GM21526 (cell line): ENCODE data around the gene APBB2.

Experiments
- ATAC-seq: cut with Tn5 transposase; IDR thresholded peaks from one replicate; pipeline ENCODE4 v1.9.1; 2021; ENCODE audit warnings: moderate library complexity; ENCODE audit not compliant: unreplicated experiment, low FRiP score

Gene APBB2

GRCh38 chr4:40953283-40954087 is 260.9 kb downstream of the APBB2 start:
- ATAC-seq = no peak

DNA sequence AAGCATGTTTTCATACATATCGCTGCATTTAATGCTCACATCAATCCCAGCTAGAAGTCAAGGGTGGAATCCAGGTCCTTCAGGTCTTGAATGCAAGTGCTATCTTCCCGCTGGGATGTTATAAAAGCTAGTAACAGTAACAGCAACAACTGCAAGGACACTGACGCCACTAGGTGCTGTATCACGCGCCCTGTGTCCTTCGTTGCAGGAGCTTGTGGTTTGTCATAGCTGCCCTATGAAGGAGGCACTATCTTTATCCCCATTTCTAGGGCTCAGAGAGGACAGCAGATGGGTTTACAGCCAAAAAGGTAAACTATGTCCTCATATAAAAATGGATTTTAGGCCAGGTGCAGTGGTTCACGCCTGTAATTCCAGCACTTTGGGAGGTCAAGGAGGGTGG is 261.7 kb downstream of the APBB2 start:
- ATAC-seq = no peak

GRCh38 chr4:40952217-40952616 is 262.1 kb downstream of the APBB2 start:
- no peak for ATAC-seq

GRCh38 chr4:40951026-40951425 is 263.3 kb downstream of the APBB2 start:
- ATAC-seq = no peak

DNA sequence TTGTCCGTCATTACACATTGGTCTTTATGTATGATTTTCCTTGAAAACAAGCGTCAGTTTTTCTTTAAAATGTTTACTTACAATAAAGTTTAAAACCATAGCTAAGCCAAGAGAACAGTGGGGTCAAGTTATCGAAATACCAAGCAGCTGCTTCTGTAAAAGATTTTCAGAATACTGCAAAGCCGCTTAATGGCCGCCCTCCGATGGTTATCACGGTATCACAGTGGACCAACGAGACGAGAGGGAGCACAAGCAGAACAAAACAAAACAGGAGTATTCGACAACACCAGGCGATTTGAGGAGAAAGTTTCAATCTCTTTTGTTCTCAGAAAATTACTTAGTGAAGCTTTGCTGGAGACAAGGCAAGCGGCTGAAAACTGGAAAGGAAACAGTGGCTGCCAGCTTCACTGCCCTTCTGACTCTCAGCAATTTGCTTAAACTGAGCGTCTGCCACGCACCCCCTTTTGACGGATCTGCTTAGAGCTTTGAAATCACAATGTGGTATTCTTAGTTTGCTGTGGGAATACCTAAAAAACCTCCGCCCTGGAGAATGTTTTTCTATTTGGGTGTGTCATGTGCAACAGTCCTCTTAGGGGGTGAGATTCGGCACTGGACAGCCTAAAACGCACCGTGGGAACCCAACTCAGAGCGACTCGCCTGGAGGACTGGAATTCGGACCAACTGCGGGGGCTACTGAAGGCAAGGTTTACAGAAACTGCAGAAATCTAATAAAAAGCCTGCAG is 264.8 kb downstream of the APBB2 start:
- no peak for ATAC-seq

DNA sequence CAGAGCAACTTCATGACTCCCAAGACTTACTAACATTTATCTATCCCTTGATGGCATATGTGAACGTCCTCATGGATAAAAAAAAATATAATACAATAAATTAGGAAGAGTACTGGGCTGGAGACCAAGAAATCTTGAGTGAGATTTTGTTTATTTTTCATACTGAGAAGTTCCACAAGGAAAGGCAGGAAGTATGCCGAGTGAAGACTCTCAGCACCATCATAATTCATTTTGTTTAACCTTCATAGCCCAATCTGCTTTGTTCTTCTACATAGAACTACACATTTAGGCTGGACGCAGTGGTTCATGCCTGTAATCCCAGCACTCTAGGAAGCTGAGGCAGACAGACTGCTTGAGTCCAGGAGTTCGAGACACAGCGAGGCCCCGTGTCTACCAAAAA is 266.3 kb downstream of the APBB2 start:
- ATAC-seq = no peak

GRCh38 chr4:40946652-40947051 is 267.7 kb downstream of the APBB2 start:
- ATAC-seq = no peak

DNA sequence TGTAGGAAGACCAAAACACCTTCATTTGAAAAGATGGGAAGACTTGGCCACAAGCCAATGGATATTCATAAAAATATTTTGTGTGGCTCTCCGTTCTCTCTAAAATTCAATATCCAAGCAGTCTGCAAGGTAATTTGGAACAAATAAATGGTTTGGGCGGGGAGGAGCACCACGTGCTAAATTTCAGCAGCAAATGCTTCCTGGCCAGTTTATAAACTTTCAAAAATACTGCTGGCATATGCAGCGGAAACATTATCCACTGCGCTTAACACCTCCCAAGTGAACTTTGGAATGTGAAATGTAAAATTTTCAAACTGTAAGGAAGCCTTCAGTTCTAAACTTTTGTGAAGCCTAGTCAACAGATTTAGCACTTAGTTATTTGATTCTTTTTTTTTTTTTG is 273.6 kb downstream of the APBB2 start:
- no peak for ATAC-seq

DNA sequence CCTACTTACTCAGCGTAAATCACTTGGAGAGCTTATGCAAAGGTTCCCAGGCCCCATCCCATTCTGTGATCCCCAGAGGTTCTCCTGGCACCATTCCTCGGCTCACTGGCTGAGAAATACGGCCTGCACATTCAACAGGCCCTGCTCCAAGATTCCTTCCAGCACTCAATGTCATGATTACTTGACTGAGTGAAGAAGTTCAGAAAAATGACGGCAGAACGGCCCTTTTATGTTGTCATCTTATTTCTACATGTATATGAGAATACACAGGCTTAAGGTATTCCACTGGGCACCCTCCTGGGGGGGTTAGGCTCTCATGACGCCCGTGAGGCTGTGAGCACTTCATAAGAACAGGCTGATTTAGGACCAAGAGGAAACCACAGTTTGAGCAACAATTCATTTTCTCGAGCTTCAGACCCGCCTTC is 274.0 kb downstream of the APBB2 start:
- no peak for ATAC-seq

DNA sequence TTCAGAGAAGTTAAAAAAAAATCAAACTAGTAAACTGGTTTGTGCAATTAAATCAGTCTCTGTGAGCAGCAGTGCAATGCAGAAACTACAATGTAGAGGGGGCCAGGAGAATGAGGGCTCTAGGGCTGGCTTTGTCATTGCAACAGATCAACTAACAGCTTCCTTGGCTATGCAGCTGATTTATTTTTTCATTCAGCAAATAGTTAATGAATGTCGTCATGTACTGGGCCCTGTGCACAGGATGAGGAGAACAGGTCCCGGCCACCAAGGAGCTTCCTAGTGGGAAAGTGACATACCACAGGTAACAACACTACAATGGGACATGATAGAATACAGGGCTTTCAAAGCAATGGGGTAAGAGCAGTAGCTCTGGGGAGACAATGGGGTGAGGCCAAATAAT is 274.5 kb downstream of the APBB2 start:
- ATAC-seq = no peak

DNA sequence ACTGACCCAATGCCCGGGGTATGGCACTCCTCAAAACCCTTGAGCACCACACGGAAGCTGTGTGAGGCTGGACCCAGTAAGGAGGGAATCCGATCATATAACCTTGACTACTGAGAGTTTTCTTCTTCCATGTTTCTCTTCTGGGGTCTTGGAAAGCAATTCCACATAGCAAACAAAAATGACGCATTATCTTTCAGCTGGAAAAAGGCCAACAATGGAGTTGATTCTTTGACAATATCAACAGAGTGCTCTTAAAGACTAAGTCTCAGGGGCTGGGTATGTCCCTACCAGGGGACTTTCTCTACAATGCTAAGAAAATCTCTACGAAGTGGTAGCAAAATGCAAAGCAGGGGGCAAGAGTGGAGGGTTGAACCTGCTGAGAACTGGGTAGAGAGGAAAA is 276.0 kb downstream of the APBB2 start:
- no peak for ATAC-seq

- ATAC-seq = no peak
Observed at GRCh38 chr4:40937140-40937725, 277.1 kb downstream of the APBB2 start.

DNA sequence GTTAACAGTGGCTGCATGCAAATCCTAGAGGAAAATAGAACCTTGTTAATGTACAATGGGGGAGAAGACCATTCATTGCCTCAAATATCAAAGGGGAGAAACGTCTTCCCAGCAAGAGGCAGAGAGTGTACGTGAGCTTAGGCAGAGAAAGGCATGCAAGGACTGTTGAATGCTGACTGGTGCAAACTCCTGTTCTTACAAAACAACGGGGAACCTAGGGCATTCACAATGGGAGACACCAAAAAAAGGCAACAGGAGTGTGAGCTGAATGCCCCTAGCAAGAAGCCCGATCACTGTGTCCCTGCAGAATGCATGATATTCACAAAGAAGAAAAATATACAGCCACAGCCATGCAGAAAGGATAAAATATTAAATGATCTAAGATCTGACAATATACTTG is 279.7 kb downstream of the APBB2 start:
- ATAC-seq = no peak

DNA sequence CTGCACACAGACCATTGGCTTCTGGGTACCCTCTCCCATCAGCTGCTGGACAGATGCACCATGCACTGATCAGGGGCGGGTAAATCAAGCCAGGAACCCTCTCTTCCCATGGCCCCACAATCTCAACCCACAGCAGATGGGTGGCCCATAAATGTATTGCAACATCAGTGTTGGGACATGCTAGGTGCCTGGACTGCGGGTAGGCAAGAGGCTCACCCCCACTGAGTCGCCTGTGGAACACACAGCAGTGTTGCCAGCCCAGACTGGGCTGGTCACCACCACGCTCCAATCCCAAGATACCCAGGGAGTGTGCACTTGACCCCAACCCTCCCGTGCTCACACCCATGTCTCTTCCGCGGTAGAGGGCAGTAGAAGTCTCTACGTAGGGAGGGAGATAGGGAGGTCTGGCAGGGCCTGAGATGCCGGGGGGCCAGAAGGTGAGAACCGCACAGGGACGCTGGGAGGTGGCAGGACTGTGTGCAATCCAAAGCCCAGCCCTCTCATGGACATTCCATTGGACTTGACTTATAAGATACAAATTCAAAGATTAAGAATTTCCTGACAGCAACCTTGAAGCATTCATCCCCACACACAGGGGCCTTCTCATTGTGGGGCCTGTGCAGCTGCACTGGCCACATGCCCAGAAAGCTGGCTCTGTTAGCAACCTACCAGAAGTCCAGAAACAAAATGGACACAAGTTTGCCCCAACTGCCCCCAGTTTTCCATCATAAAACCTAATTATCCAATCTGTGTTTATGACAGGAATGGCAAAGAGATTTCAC is 280.9 kb downstream of the APBB2 start:
- no peak for ATAC-seq

GRCh38 chr4:40931841-40932240 is 282.5 kb downstream of the APBB2 start:
- no peak for ATAC-seq

DNA sequence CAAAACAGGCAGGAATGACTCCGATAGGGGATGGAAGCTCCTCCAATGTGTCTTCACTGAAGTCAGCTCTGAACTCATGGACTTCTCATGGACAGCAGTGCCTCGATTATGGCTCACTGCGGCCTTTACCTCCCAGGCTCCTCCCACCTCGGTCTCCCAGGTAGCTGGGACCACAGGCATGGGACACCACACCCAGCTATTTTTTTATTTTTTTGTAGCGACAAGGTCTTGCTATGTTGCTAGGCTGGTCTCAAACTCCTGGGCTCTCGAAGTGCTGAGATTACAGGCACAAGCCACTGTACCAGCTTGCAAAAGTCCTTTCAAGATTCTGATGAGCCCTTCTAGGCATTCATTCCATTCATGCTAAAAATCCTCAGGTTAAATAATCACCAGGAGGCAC is 283.1 kb downstream of the APBB2 start:
- no peak for ATAC-seq

- ATAC-seq = no peak
Observed at GRCh38 chr4:40927074-40927473, 287.3 kb downstream of the APBB2 start.

- ATAC-seq = no peak
Observed at GRCh38 chr4:40924793-40925117, 289.6 kb downstream of the APBB2 start.

DNA sequence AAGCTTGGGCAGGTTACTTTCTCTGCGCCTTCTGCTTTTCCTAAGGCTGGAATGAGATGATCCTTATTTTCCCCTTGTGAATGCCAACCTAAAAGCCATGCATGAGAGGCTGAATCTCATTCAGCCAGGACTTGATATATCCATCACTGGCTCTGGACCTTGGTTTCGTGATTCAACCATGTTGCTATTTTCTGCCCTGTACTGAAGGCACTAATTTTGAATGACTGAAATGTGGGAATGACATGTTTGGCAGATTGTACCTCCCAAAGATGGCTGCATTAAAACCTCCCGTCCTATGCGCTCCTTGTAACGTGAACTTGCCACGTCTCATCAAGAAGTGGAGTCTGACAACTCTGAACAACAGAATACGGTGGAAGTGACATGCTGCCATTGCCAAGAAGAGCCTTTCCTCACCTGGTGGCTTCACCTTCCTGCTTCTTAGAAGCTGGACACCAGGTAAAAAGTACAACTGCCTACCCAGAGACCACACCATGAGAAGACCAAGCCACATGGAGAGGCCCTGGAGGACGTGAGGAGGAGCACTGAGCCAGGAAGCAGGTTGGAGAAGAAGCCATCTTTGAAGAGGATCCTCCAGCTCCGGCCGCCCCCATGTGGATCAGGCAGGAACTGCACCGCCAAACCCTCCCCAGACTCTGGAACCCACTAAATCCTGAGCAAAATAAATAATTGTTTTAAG is 290.1 kb downstream of the APBB2 start:
- peak; percentile 64 for ATAC-seq

DNA sequence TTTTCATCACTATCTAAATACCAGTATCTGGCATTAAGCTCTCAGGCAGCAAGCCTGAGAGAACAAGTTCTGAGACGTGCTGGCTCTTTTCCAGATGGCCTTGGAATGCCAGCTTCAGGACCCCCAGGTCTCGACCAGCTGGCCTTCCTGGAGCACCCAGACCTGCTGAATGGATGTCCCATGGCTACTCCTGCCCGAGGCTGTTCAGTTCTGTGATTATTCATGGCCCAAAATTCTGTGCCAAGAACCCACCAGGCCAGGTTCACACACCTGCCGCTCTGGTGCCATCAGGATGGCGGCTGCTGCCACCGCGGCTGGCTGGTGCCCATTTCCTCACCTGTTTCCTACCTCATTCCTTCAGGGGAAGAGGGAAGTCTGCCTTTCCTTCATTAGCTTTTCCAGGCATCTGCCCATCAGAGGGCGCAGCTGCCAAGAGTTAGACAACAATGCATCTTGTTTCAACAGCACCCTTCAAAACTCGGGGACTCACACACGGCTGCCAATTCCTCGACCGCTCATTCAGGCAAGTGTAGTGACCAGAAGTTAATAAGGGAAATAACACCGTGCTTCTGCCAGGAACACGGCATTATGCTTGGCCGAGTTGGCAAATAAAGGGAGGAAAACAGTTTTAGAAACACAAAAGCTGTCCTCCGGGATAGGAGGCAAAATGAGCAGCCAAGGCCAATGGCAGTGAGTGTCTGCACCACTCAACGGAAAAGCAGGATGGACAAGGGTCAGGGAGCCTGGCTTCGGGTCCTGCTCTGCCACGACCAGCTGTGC is 290.8 kb downstream of the APBB2 start:
- ATAC-seq = no peak
